ENCODE measurements around the gene TRIM15.

The TRIM15 gene

GRCh38 chr6:30145818-30146217, 17.5 kb upstream of the TRIM15 start:
- DNase-seq (ENCODE audit: low read depth in 3 of 3), result no peak

GRCh38 chr6:30147096-30147495, 16.2 kb upstream of the TRIM15 start:
- no peak for DNase-seq (ENCODE audit: low read depth in 3 of 3)

GRCh38 chr6:30149234-30149633, 14.1 kb upstream of the TRIM15 start:
- DNase-seq (ENCODE audit: low read depth in 3 of 3), result no peak

GRCh38 chr6:30149858-30150550, 13.3 kb upstream of the TRIM15 start:
- no peak for DNase-seq (ENCODE audit: low read depth in 3 of 3)

GRCh38 chr6:30150671-30151395, 12.5 kb upstream of the TRIM15 start:
- no peak for DNase-seq (ENCODE audit: low read depth in 3 of 3)

- no peak for DNase-seq (ENCODE audit: low read depth in 3 of 3)
Observed at GRCh38 chr6:30151580-30151979, 11.8 kb upstream of the TRIM15 start.

GRCh38 chr6:30152016-30152673, 11.2 kb upstream of the TRIM15 start:
- DNase-seq (ENCODE audit: low read depth in 3 of 3), result no peak

- DNase-seq (ENCODE audit: low read depth in 3 of 3), result no peak
Observed at GRCh38 chr6:30152910-30153610, 10.3 kb upstream of the TRIM15 start.

GRCh38 chr6:30154061-30154460, 9.3 kb upstream of the TRIM15 start:
- no peak for DNase-seq (ENCODE audit: low read depth in 3 of 3)

- no peak for DNase-seq (ENCODE audit: low read depth in 3 of 3)
Observed at GRCh38 chr6:30154709-30155519, 8.4 kb upstream of the TRIM15 start.

- DNase-seq (ENCODE audit: low read depth in 3 of 3), result no peak
Observed at GRCh38 chr6:30155520-30156261, 7.7 kb upstream of the TRIM15 start.

- DNase-seq (ENCODE audit: low read depth in 3 of 3), result no peak
Observed at GRCh38 chr6:30156262-30156599, 7.1 kb upstream of the TRIM15 start.

GRCh38 chr6:30156774-30157173, 6.6 kb upstream of the TRIM15 start:
- no peak for DNase-seq (ENCODE audit: low read depth in 3 of 3)

- DNase-seq (ENCODE audit: low read depth in 3 of 3), result no peak
Observed at GRCh38 chr6:30157581-30157980, 5.8 kb upstream of the TRIM15 start.

GRCh38 chr6:30157999-30158398, 5.3 kb upstream of the TRIM15 start:
- DNase-seq (ENCODE audit: low read depth in 3 of 3), result no peak

- no peak for DNase-seq (ENCODE audit: low read depth in 3 of 3)
Observed at GRCh38 chr6:30158475-30159040, 4.8 kb upstream of the TRIM15 start.

- DNase-seq (ENCODE audit: low read depth in 3 of 3), result no peak
Observed at GRCh38 chr6:30160008-30160784, 3.1 kb upstream of the TRIM15 start.

- no peak for DNase-seq (ENCODE audit: low read depth in 3 of 3)
Observed at GRCh38 chr6:30160785-30161531, 2.4 kb upstream of the TRIM15 start, which contains the start of gene TRIM10. Gene TRIM10 (minus strand): TSS chr6:30161211. CDS start chr6:30160858, 353 bp downstream.
